ENCODE data around the gene CNPPD1. TPM values are rescaled to one million over a fixed set of nuclear protein-coding genes. Genes with fewer than 3 reads are reported as not detected.

Gene CNPPD1
- total RNA-seq, 1 experiment from 2014 or later = 32.8 TPM

GRCh38 chr2:219168932-219169331 is 7.8 kb downstream of the CNPPD1 start:
- 0 out of 2 replicates have a peak, but pooled peaks cover 3% of the 10 kb centered on the region for H3K4me1 Mint-ChIP-seq
- H3K36me3 Mint-ChIP-seq = no peaks in the 10 kb centered on the region; the same call in 1 of the 2 replicates
- POLR2A ChIA-PET = no interaction called here
- H3K27ac Mint-ChIP-seq = no peak overlapping the region
- no peak for TF ChIP-seq ZNF219 (CRISPR knock-in tag; IDR thresholded peaks at IDR 0.05; ENCODE audit: borderline replicate concordance)
- TF ChIP-seq HMGXB4 (CRISPR knock-in tag; IDR thresholded peaks at IDR 0.05) = no peak
- TF ChIP-seq ETV6 (CRISPR knock-in tag; IDR thresholded peaks at IDR 0.05) = no peak
- no peak for TF ChIP-seq TEAD1 (CRISPR knock-in tag; IDR thresholded peaks at IDR 0.05)
- TF ChIP-seq FOXP4 (CRISPR knock-in tag; IDR thresholded peaks at IDR 0.05) = no peak
- TF ChIP-seq GABPB1 (CRISPR knock-in tag; IDR thresholded peaks at IDR 0.05) = no peak
- TF ChIP-seq ZBTB21 (CRISPR knock-in tag; IDR thresholded peaks at IDR 0.05; ENCODE audit: borderline replicate concordance) = no peak
- no peak for TF ChIP-seq CDX4 (CRISPR knock-in tag; IDR thresholded peaks at IDR 0.05; ENCODE audit: borderline replicate concordance)
- no peak for TF ChIP-seq NR2C2 (CRISPR knock-in tag; IDR thresholded peaks at IDR 0.05)
- TF ChIP-seq ZNF425 (CRISPR knock-in tag; conservative IDR thresholded peaks at IDR 0.05) = no peak
- TF ChIP-seq ATF2 (CRISPR knock-in tag; IDR thresholded peaks at IDR 0.05; ENCODE audit: borderline replicate concordance, low read depth) = no peak
- no peak for TF ChIP-seq ZNF232 (CRISPR knock-in tag; IDR thresholded peaks at IDR 0.05)
- TF ChIP-seq ZNF281 (CRISPR knock-in tag; IDR thresholded peaks at IDR 0.05) = no peak
- TF ChIP-seq MAX (CRISPR knock-in tag; IDR thresholded peaks at IDR 0.05) = no peak
- TF ChIP-seq MXD4 (CRISPR knock-in tag; IDR thresholded peaks at IDR 0.05; ENCODE audit: borderline replicate concordance) = no peak
- H3K4me3 Mint-ChIP-seq = no peak overlapping the region
- no peaks in the 10 kb centered on the region for H3K9me3 Mint-ChIP-seq
- no peaks in the 10 kb centered on the region; the same call in 1 of the 2 replicates for H3K27me3 Mint-ChIP-seq (ENCODE audit: low read depth)
- CTCF ChIA-PET = interaction anchor here (4.0 kb wide), 1 partner anchor 126 kb away, joined by 15 read pairs; no protein-coding TSS in a partner anchor
- no peak for DNase-seq (ENCODE audit: low spot score)
- no peak for ATAC-seq
